ENCODE results near the gene KIF26B.
A peak's percentile ranks its signal among the peaks of the same experiment; 100 is the strongest.
"Not testable (repeated sequence)": the region's sequence is repeated elsewhere in the genome, so short reads cannot be mapped to it uniquely, and the experiment has no call there.

The KIF26B gene

DNA sequence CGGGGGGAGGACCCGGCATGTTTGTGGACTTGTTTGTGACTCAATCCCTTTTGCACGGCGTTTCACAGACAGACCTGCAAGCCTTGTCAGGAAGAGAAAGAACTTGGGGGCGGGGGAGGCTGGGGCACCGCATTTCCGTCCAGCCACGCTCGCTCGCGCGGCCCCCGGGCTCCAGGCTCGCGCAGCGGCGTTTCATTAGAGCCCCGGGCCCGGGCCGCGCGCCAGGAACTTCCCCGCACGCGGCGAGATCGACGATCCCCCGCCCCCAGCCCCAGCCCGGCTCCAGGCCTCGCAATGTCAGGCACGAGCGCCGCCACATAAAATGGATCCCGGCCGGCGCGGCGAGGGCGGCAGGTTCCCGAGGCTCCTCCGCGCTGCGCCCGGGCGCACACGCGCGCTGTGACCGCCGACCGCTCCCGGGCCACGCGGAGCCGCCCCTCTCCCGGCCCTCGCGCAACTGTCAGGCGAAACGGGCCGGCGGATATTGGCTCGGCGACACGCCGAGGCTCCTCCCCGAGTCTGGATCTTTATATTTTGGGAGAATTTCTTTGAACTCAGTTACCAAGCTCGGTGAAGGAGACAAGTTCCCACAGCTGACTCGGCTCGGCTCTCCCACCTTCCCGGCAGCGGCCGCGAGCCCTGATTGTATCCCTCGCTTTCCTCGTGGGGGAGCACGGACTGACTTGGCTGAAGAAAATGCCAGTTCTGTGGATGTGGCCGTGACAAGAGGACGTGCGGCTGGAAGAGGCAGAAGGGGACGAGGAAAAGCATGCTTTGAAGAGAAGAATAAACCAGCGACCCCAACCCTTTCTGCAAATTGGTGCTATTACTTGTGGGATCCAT lies at the start of gene KIF26B:
KIF26B (plus strand) TSS at position 557 of the 843 bp plus-strand sequence. CDS start 440 bp downstream, outside the sequence.
- no peak for FAIRE-seq

DNA sequence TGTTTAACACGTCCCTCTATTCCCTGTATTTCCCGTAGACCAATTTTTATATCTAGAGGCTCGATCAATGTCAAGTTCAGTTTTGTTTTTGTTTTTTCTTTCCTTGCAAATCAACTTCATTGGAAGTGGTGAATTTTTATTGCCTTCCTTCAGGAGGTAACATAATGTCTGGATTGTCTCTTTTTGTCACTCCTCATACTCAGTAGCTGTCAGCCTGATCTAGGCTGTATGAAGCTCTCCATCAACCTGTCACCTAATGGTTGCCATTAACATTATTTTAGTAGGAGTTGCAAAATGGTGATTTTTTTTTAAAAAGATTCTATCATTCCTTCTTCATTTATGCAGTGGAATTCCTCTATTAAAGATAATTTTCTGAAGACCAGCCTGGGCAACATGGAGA lies 49.7 kb upstream of the KIF26B start:
- DNase-seq (ENCODE audit: low spot score) (no peak), FAIRE-seq (no peak)

More for the DNA sequence above, at the start of gene KIF26B:
- peak; percentile 75 for DNase-seq (ENCODE audit: low spot score)

DNA sequence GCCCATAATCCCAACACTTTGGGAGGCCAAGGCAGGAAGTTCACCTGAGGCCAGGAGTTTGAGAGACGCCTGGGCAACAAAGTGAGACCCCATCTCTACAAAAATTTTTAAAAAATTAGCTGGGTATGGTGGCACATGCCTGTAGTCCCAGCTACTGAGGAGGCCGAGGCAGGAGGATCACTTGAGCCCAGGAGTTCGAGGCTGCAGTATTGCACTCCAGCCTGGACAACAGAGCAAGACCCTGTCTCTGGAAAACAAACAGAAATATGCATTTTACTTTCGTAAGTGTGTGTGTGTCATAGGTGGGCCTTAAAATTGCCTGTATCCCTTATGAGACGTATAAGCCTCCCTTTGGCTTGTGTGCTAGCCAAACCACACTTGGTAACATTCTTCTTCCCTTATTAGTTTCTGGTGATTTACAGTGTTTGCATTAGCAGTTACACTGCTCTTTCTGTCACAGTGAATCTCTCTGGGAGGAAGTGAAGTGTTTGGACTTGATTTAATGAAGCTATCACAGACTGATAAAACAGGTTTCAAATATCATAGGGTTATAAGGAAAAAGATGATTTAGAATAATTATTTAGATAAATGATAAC lies 48.9 kb upstream of the KIF26B start:
- no peak for FAIRE-seq
- DNase-seq (ENCODE audit: low spot score) = no peak

DNA sequence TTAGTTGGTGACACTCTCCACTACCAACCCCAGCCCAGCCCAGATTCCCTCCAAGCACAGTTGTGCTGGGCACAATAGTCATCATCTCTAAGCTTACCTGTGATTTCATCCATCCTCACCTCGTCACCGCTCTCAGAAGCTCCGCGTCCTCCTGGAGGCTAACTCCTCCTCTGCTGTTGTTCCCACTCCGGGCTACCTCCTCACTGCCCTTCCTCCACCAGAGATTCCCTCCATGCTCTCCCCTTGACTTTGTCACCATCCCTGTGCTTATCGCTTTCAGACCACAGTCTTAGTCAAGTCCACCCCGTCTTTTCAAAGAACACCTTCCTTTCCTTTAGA lies 47.0 kb upstream of the KIF26B start:
- FAIRE-seq (no peak), DNase-seq (ENCODE audit: low spot score) (no peak)

DNA sequence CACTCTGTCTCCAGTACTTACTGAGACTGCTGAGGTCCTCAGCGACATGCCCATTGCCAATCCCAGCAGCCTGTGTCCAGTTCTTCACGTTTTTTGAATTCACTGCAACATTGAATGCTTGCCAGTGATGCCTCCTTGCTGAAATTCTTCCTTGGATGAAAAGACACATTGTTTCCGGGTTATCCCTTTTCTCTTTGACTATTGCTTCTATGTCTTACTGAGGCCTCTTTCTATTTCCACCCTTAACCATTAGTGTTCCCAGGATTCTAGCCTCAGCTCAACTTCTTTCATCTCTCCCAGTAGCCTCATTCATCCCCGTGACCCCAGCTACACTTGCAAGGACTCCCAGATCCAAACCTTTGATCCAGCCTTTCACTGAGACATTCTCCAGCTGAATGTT lies 46.5 kb upstream of the KIF26B start:
- DNase-seq (ENCODE audit: low spot score) (no peak), FAIRE-seq (no peak)

DNA sequence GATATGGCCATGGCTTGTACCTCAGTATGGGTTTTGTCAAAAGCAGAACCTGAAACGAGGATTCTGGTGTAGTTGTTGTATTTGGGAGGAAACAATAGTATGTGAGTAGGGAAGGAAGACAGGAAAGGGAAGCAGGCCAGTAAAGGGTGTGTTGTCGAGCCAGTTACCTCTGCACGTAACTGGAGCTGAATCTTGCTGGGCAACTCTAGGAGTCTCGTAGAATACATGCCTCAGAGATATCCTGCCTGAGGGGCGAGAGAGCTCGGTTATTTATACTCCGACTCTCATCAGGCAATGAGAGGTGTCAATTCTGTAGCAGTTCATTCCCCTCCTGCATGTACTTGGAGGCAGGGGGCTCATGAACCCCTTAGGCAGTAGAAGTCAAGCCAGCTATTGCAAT lies 45.9 kb upstream of the KIF26B start:
- DNase-seq (ENCODE audit: low spot score) = no peak
- no peak for FAIRE-seq

DNA sequence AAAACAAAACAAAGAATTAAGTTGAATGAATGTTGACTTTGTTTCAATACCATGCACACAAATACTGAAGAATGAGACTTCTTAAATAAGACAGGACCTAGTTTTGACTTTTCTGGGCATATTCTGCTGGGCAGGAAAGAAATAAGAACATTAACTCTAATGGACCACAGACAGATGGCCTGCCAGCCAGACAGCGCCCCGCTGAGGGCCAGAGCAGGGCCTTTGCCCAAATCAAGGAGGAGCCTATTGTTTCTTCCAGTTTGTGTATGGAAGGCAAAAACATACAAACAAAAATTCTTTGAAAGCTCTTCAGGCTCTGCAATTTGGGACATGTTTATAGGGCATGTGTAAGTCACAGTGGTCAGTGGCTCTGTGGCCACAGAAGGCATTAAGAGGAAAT lies 44.4 kb upstream of the KIF26B start:
- DNase-seq (ENCODE audit: low spot score) = no peak
- FAIRE-seq = no peak

DNA sequence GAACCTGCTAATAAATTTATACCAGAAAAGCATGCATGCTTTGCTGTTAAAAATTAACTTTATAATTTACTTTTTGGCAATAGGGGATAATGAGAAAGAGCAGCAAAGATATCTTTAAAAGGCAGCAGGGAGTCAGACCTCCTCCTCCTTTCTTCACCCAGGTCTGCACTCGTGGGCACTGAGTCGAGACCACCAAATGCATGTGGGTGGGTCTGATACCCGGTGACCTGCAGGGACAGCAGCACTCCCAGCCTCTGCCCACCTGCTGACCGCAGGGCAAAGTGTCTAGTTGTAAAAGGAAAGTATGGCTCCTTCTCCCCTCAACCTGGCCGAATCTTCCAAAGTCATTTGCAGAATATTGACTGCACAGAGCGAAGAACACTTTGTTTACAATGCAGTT lies 43.7 kb upstream of the KIF26B start:
- FAIRE-seq (no peak), DNase-seq (ENCODE audit: low spot score) (no peak)

DNA sequence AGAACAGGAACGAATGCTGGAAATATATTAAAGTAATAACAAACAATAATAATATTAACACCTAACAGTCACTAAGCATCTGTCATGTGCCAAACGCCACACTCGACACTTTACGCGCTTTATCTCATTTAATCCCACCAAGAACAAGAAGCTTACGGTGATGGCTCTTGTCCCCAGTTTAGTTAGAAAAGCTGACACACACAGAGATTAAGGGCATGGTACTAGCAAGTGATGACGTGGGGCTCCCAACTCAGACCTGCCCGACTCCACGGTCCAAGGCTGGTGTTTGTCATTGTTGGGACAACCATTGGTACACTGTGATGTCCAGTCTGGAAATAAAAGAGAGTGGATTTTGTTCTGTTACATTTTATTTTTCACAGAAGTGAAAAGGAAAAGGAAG lies 41.1 kb upstream of the KIF26B start:
- FAIRE-seq = no peak
- no peak for DNase-seq (ENCODE audit: low spot score)

DNA sequence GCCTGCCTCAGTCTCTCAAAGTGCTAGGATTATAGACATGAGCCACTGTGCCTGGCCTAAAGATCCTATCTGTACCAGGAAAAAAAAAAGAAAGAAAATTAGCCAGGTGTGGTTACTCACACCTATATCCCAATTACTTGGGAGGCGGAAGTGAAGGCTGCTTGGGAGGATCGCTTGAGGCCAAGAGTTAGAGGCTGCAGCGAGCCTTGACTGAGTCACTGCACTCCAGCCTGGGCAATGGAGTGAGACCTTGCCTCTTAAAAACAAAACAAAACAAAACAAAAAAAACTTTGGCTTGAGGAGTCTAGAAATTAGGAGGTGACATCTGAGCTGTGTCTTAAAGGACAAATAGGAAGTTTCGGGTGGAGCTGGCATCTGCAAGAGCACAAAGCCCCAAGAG lies 38.7 kb upstream of the KIF26B start:
- FAIRE-seq (no peak), DNase-seq (ENCODE audit: low spot score) (no peak)

DNA sequence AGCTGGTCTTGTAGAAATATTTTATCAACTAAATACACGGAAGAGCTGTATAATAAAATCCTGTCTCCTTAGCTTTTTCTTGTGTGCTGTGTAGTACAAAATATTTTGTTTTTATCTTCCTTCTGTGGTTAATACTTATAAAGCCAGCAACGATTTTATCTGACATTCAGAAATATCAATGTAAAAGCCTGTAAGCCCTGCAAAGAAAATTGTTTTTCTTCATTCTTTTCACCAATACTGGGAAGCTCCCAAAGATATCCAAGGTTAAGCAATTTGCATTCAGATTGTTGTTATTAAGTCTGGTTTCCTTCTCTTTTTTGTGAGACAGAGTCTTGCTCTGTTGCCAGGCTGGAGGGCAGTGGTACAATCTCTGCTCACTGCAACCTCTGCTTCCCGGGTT lies 38.0 kb upstream of the KIF26B start:
- FAIRE-seq (no peak), DNase-seq (ENCODE audit: low spot score) (no peak)

DNA sequence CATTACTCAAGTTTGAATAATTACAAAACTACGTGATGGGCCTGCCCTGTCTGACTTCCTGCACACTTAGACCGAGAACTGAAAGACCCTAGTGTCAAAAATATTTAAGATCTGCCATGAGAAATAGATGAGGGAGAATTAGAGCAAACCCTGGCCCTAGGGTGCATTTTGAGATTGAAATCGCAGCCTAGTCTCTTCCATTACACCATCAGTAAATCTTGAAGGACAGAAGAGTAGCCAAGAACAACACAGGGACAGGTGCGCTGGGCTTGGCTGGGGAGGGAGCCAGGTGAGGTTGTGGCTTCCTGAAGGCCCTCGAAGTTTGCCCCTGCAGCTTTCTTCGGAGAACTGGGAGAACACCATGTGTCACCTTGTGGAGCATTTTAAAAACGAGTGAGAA lies 36.7 kb upstream of the KIF26B start:
- FAIRE-seq = no peak
- DNase-seq (ENCODE audit: low spot score) = no peak

DNA sequence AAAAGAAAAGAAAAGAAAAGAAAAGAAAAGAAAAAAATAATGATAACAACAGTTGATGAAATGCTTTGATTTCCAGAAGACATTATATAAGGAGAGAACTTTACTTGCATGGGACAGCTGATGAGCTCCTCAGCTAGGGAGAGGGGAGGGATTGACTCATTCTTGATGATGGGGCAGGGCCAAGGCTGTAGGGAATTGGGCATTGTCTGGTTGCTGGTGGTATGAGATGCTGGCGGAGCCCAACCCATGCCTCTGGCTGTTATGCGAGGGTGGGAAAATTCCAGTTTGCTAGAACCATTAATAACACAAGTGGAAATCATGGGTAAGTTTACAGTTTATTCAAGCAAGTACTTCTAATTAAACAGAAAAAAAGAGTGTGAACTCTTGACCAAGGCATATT lies 36.0 kb upstream of the KIF26B start:
- no peak for DNase-seq (ENCODE audit: low spot score)
- no peak for FAIRE-seq

DNA sequence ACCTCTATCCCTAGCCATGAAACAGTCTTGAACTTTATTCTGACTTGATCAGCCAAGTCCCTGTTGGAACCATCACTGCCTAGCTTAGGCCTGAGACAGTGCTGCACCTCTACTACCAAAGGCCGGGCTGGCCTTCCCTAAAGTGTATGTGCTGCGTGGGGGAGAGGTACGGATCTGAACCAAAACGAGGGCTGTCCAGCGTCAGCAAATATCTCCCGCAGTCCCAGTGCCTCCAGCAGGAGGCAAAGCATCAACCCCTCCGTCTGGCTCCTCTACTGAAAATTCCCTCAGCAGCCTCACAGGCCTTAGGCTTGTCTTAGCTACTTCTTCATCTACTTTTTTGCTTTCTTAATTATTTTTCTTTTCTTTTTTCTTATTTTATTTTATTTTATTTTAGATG lies 33.3 kb upstream of the KIF26B start:
- FAIRE-seq = no peak
- DNase-seq (ENCODE audit: low spot score) = no peak

DNA sequence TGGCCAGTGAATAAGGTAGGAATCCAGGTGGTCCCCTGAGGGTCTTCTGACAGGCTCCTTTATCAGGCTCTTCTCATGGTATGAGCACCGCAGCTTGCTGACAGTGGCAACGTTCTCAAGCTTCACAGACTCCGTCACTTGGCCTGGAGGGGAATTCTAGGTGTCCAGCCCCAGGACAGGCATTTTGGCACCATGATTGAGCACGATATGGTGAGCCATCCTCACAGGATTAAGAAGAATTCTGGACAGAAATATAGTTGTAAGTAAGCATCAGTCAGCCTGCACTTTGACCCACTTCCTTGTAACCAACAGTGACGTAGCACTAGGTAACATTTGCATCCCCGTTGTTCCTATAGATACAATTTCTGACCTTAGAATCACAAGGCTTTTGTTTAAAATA lies 30.5 kb upstream of the KIF26B start:
- no peak for DNase-seq (ENCODE audit: low spot score)

DNA sequence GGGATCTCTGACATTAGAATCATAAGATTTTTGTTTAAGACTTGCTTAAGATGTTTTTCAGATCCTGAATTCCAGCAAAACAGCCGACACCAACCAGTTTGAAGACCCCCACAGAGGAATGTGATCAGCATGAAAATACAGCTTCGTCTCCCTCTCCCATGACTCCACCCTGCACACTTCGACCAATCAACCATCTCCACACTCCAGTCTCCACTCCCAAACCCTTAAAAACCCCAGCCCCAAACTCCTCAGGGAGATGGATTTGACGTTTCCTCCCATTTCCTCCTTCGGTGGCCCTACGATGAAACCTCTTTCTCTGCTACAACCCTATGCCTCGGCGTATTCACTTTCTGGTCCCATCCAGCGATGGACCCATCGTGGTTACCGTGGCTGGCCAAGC lies 30.1 kb upstream of the KIF26B start:
- no peak for FAIRE-seq
- DNase-seq (ENCODE audit: low spot score) = no peak

More for the DNA sequence above, 30.5 kb upstream of the KIF26B start:
- no peak for FAIRE-seq

DNA sequence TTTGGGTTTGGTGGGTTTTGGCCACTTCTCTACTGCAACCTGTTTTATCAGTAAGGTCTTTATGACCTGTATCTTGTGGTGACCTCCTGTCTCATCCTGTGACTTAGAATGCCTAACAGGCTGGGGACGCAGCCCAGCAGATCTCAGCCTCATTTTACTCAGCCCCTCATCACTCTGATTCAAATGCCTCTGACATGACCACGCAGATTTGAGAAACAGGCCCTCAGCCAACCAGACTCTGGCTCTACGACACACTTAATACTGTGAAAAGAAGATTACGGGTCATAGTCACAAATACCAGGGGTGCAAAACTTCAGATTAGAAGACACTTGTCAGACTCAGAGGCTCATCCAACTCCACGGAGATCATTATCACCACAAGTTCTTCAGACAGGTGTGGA lies 28.3 kb upstream of the KIF26B start:
- DNase-seq (ENCODE audit: low spot score) (no peak), FAIRE-seq (no peak)

DNA sequence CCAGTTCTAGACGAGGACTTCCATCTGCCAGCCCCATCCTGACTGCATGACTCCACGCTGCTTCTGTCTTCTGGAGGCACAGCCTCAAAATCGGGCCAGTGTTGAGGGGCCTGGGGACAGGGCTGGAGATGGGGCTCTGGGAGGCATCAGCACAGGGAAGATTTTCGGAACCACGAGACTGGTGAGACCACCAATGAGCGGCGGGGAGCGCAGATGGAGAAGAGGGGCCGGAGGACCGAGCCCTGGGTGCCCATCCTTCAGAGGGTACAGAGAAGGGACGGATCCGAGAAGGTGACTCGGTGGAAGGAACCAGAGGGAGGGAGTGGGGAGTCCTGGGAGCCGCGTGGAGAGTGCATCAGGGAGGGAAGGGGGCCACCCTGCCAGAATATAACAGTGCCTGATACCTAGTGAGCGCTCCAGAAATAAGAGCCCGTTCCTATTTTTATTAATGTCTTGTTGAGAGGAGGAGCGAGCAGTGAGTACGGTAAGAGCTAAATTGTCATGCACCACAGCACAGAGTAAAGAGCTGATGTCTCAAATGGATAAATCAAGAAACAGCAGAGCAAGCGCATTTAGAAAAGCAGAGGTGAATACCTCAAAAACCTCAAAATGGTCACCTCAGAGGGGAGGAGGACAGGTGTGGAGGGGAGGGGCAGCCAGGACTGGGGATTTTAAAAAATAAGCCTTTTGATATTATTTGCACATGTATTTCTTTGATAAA lies 26.2 kb upstream of the KIF26B start:
- no peak for DNase-seq (ENCODE audit: low spot score)
- no peak for FAIRE-seq

DNA sequence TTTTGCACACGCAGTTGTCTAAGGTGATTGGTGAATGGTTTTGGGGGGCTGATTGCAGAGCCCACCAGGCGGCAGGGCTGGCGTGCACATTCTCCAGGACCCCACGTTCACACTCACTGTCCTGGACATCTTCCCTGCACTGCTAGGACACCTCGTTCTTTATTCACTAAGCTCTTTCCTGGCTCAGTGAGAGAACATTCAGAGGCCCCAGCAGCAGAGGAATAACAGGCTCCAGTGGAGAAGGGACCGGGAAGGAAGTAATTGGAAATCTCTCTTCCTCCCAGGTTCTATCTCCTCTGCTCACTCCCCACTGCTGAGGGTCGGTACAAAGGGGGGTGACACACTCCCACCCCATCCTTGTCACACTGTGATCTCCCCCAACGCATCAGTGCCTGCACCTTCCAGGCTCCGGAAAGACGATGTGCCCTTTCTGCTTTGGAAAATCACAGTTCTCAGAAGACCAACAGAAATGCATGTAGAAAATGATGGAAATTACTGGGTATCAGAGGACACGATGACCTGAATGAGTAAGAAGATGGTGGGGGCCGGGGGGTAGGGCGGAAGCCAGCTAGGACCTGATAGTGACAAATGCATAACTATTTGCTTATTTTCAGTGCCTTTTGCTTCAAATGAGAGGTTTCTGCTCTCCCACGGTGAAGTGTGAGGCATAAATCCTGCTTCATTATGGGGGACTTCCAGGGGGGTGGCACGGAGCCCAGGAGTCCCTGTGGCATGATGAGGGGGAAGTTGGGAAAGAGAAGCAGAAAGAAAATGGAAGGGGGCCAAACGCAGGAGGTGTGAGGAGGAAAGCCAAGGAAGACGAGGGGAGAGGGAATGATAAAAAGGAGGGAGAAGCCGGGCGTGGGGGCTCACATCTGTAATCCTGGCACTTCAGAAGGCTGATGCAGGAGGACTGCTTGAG lies 25.2 kb upstream of the KIF26B start:
- DNase-seq (ENCODE audit: low spot score) (no peak), FAIRE-seq (no peak)

DNA sequence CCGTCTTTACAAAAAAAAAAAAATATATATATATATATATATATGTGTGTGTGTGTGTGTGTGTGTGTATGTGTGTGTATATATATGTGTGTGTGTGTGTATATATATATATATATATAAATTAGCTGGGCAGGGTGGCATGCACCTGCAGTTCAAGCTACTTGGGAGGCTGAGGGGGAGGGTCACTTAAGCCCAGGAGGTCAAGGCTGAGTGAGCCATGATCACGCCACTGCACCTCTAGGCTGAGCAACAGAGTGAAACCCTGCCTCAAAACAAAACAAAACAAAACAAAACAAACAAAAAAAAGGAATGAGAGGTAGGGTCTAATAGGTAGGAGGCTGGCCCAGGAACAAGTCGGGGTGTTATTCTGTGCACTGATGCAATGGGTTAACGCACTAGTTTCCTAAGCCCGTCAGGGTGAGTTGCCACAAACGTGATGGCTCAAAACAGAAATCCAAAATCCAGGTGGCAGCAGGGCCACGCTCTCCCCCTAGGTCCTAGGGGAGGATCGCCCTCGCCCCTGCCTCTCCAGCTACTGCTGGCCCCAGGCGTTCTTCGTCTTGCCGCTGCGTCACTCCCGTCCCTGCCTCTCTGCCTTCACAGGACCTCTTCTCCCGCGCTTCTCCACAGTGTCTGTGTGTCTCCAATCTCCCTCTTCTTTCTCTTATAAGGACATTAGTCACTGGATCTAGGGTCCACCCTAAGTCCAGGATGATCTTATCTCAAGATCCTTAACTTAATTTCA lies 24.3 kb upstream of the KIF26B start:
- DNase-seq (ENCODE audit: low spot score) = not testable (repeated sequence)

DNA sequence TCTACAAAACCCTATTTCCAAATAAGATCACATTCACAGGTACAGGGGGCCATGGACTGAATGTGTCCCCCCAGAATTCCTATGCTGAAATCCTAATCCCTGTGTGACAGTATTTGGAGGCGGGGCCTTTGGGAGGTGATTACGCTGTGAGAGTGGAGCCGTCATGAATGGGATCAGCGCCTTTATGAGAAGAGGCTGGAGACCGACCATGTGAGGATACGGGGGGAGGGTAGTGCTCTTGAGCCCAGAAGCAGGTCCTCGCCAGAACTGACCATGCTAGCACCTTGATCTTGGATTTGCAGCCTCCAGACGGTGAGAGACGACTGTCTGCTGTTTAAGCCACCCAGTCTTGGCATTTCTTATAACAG lies 23.8 kb upstream of the KIF26B start:
- no peak for FAIRE-seq

More for the DNA sequence above, 24.3 kb upstream of the KIF26B start:
- not testable (repeated sequence) for FAIRE-seq

More for the DNA sequence above, 23.8 kb upstream of the KIF26B start:
- no peak for DNase-seq (ENCODE audit: low spot score)

All from RCC 7860 (cell line).